Umbilical cord (tissue), 2 donors: ENCODE measurements around the gene GBP2. TPM values are rescaled to one million over a fixed set of nuclear protein-coding genes. Genes with fewer than 3 reads are reported as not detected.
A peak's percentile ranks its signal among the peaks of the same experiment; 100 is the strongest.

Experiments used
- DNase-seq: peaks from one replicate; pipeline ENCODE4 v3.0.0-alpha.2; 2015; ENCODE audit warnings: low spot score
- total RNA-seq: library from RNA; depleted of rRNA; stranded (reverse); fragments of >200 nt; gene quantifications from one replicate; pipeline ENCODE4 v1.2.3, GENCODE V29; 2014; ENCODE audit warnings: low replicate concordance; ENCODE audit not compliant: insufficient read depth

Gene GBP2, protein sequence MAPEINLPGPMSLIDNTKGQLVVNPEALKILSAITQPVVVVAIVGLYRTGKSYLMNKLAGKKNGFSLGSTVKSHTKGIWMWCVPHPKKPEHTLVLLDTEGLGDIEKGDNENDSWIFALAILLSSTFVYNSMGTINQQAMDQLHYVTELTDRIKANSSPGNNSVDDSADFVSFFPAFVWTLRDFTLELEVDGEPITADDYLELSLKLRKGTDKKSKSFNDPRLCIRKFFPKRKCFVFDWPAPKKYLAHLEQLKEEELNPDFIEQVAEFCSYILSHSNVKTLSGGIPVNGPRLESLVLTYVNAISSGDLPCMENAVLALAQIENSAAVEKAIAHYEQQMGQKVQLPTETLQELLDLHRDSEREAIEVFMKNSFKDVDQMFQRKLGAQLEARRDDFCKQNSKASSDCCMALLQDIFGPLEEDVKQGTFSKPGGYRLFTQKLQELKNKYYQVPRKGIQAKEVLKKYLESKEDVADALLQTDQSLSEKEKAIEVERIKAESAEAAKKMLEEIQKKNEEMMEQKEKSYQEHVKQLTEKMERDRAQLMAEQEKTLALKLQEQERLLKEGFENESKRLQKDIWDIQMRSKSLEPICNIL
- 106 TPM for total RNA-seq

DNA sequence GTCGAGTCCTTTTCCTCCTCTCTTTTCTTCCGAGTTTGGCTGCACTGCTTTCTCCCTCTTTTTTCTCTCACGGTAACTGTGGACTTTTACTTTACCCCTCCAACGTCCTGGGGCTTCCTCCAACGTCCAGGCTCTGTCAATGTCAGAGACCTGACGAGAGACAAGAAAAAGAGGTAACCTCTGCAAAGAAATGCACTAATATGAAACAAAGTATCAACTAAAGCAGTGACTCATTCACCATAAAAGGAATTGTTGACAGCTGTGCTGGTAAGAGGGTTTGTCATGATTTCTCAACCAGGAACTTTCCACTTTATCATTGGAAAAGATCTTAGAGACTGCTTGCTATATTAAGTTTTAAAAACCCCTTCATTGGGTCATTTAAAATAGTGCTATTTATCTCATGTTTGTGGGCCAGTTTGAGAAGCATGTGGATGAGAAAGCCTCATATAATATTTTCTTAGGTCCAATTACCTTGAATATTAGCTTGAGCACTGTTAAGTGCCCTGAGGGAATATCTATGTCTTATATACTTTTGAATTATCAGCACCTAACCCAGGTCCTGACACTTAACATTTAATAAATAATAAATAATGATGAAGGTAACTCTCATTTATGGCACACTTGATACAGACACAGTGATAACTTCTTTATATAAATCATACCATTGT lies at the start of gene GBP2:
Gene GBP2 (minus strand): TSS at position 202 of the 668 bp plus-strand sequence. CDS start 4,148 bp downstream, outside the sequence.
- peak; percentile 84 for DNase-seq

DNA sequence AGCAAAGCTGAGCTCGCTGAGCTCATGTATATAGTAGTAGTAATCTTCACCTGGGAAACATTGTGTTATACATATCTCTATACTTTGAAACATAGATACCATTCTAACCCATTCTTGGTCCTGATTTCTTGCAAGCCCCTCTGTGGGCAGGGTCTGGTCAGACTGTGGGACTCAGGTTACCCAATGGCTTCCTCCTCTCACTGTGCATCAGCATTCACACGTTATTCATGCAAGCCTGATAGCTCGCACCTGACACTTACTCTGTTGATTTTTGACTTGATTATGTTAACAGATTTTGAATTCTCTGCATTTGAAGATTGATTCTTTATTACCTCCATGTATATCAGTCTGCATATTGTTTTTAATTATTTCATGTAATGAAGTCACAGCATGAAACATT lies 48.6 kb upstream of the GBP2 start:
- DNase-seq = no peak

DNA sequence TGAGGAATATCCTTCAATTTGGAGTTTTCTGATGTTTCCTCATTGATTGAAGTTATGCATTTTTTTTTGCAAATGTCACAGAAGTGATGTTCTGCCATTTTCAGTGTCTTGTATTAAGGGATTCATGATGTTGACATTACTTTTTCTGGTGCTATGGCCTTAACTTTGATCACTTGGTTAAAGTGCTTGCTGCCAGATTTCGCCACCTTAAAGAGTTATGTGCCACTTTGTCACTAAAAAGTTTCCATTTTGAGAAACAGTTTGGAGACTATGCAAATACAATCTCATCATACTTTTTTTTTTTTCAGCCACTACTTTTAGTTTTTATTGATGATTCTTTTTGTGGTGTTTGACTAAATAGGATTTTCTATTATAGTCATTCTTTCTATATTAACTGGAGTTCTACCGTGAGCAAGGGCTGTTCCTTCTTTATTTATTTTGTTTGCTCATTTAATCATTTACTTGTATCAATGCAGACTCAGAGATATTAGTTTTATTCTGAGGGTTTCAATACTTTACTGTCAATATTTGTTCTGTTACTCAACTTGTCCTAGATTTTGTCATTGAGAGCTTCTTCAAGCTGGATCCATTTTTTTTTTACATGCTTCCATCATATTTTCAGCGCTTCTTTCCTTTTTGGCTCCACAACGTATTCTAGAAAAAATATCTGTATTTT lies 46.7 kb upstream of the GBP2 start:
- no peak for DNase-seq

DNA sequence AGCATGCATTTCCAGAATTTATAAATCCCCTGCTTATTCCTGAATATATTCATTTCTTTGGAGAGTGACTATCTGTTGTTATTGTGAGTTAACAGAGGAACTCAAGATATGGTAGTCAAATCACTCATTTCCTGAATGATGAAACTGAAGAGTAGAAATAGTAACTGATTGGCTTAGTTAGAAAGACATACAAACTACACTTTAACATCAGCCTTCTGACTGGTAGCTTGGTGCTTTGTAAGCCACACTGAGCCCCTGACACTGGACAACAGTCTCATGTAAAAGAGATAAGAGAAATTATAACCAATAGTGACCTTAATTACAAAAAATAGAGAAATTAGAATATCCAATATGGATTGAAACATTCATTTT lies 45.1 kb upstream of the GBP2 start:
- DNase-seq = no peak

DNA sequence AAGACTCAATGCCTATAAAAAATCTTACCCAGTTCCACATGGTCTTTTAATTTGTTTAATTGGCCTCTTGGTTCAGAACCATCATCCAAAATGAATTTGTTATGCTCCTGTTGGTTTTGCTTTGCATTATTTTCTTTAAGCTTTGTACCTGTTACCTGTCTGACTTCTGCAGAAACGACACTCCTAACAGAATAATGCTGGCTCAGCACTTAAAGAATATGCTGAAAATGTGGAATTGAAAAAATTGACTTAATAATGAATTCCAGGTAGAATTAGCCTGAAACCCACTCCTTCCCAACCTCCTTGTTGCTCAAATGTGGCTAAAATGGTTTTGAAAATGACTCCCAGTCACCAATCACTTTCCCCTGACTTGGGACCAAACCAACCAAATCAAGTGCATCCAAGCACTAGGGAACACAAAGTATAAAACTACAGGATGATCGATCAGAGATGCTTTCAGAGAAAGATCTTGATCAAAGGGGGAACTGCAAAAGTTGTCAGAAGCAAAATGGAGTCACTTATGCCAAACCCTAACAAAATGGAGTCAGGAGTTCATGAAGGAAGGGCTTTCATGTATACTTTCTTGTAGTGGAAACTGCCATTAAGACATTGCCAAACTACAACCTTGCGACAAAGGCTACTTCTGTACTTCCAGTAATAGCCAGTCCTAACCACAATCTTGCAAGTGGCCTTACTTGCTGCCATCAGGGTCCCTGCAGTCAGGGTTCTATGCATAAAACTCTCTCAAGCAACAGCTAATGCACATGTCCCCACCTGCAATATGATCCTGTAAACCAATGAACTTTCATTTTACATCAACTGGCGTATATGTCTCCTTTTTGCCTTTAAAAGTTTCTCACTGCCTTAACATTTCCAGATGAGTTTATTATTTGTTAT lies 44.5 kb upstream of the GBP2 start:
- no peak for DNase-seq

DNA sequence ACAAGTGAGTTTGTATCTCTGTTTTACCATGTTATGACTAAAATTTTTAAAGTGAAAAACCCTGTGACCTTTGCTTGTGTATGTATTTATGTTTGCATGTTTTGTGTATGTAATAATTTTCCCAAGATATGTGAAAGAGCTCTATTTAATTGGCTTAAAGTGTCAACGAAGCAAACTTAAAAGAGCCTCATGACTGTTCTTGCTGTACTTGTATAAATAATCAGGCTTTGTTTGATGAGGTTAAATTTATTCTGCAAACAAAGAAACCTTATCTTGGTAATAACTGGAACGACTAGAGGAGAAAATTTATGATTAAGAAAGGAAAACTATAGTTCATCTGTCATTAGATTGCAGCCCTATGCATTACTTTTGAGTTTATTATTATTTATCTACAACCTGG lies 43.3 kb upstream of the GBP2 start:
- no peak for DNase-seq

DNA sequence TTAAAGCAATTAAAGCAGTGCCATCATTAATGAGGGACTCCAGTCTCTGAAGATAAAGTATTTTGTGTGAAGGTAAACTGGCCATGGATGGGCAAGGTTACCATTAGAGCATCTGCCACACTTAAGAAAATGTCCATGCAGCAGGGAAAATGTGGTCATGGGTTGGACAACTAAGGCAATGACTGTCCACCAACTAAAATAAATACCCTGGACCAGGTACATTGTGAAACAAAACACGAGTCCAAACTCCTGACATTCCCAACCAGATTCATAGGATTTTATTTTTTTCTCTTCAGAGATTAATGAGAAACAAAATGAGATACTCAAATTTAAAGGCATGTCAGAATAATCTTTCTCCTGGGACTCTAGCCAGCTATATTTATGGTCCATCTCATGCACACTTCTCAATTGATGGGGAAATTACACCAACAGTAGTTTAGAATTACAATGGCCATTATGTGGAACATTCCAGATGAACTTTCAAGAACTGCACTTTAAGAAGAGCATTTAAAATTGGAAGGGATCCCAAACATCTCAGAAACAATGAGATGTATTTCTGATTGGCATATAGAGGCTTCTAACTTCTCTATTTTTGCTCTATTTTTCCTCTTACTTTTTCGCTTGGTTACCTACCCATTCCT lies 41.8 kb upstream of the GBP2 start:
- DNase-seq = no peak

DNA sequence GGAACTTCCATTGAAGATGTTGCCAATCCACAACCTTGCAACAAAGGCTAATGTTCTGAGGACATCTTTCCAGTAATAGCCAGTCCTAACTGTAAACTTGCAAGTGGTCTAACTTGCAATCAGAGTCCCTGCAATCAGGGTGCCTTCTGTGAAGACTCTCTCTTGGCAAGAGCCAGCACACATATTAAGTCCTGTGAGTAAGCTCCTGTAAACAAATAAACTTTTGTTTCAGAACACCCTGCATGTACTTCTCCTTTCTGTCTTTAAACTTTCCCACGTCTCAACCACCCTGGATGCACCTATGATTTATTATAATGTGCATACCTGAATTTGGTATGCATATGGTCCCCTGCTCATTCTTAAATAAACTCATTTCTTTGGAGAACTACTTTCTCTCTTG lies 40.8 kb upstream of the GBP2 start:
- no peak for DNase-seq

DNA sequence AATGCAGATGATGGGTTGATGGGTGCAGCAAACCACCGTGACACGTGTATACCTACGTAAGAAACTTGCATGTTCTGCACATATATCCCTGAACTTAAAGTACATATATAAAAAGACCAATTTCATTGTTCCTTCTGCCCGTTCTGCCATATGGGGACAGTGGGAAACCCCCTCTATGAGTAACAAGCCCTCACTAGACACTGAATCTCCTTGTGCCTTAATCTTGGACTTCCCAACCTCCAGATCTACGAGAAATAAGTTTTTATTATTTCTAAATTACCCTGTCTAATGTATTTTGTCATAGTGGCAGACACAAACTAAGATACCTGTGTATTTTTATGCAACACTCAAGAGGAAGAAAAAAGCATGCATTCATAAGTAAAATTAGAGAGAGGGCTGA lies 39.9 kb upstream of the GBP2 start:
- no peak for DNase-seq

DNA sequence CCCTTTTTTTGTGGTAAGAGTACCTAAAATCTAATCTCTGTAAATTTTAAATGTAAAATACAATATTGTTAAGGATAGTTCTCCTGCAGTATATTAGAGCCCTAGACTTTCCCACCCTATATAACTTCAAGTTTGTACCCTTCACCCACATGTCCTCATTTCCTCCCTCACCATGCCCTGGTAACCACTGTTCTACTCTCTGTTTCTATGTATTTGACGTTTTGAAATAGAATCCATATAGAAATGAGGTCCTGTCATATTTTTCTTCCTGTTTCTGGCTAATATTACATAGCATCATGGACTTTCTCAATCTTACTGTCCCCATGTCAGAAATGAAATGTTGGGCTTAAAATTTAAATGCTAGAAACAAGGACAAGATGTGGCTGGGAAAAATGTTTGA lies 25.1 kb upstream of the GBP2 start:
- DNase-seq = no peak

DNA sequence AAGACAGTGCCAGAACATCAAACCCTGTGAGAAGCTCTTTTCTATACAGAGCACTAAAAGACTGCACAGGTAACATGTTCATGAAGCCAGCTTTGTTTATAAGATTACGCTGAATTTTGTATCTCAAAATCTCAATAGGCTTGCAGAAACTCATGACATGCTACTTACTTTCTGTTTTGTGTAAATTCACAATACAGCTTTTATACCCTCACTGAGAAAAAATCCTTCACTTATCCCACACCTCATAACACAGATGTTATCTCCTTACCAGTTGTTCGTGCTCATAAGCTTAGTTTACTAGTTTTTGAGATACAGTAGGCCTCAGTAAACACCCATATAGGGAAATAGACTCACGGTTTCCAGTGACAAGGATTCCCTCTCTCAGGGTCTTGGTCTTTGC lies 24.1 kb upstream of the GBP2 start:
- no peak for DNase-seq

DNA sequence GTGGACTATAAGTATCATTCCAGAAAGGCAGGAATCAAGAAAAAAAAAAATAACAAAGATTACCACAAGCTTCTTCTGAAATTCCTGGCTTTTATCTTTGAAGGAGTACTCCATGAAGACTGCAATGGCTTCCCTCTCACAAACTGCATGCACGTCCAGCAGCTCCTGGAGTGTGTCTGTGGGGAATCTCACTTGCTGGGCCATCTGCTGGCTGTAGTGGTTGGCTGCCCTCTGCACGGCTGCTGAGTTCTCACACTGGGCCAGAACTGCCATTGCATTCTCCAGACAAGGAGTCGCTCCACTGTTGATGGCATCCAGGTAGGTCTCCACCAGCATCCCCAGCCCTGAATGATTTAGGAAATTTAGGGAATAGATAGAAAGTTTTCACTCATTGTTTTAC lies 23.3 kb upstream of the GBP2 start:
- DNase-seq = peak; percentile 76

DNA sequence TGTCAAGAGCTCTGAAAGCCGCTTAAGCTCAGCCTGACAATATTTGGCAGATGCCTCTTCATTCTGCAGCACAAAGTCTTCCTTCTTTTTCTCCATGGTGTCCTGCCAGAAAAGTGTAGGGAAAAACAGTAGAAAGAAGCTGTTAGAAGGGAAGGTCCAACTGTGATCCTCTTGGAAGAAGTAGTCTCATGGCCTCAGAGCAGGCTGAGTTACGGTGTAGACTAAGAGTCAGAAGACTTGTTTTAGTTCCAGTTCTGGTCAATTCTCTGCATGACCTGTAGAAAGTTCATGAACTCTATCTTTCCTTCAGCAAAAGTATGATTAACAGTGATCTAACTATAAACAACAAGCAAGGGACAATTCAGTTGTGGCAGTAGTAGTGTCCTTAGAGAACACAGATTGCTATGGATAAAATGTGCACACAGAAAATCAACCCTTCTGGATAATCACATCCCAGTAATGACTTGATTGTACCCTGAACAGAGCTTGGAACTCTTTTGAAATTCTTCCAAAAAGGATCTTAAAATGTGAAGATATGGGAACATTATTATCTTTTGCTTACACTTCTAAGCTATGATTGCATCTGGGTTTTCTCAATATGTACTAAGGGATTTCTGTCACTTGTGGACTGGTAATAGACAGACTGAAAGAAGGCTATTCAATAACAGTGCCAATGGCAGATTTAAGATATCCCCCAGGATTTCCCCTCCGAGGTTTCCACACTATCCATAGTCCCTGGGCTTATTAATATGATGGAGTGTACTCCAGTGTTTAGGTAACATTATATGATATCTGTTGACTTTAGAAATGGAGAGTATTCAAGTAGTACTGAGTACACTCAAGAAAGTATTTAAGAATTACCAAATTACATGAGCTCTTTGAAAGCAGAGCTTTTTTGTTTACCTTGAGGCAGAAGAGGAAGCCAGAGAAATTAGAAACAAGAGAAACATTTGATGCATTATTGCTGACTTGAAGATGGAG lies 22.1 kb upstream of the GBP2 start:
- DNase-seq = peak; percentile 90

DNA sequence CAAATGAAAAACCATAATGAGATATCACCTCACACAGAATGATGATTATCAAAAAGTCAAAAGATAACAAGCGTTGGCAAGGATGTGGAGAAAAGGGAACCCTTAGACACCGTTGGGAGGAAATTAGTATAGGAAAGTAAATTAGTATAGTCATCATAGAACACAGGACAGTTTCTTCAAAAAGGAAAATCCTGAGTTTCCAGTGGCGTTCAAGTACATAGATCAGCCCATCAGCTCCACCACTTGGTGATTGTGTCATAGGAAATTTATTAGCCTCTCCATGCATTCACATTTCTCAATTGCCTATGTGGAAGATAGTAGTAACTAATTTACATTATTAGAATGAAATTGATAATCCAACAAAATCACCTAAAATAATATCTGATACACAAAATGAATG lies 20.8 kb upstream of the GBP2 start:
- no peak for DNase-seq

DNA sequence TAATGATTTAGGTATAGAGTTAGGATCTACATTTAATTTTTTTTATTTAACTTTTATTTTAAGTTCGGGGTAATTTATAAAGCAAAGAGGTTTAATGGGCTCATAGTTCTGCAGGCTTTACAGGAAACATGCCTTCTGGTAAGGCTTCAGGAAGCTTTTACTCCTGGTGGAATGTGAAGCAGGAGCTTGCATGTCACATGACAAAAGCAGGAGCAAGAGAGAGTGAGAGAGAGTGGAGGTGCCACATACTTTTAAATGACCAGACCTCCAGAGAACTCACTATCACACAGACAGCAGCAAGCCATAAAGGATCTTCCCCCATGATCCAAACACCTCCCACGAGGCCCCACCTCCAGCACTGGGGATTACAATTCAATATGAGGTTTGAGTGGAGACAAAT lies 17.6 kb upstream of the GBP2 start:
- DNase-seq = no peak

DNA sequence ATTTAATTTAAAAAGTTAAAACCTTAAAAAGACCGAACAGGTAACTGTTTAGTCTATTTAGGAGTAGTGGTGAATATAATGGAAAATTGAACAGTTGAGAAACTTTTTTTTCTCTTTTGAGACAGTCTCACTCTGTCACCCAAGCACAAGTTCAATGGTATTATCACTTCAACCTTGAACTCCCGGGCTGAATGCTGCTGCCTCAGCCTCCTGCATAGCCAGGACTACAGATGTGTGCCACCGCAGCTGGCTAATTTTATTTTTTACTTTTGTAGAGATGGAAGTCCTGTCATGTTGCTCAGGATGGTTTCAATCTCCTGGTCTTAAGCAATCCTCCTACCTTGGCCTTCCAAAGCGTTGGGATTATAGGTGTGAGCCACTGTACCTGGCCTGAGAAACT lies 16.2 kb upstream of the GBP2 start:
- DNase-seq = no peak

DNA sequence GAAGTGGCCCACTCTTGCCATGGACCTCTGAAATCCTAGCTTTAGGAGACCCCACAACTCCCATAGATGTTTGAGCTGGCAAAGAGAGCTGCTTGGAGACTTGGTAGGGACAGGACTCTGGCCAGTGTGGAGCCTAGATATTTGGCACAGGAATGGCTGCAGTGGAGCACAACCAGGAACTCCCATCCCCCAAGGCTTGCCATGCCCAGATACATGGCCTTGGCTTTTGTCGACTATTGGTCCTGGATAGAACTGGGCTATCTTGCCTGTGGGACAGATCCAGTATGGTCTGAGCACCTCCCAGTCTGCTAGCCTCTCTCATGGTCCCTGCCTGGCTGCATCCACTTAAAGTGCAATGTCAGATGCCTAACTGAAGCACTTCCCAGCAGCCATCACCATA lies 7.8 kb upstream of the GBP2 start:
- DNase-seq = no peak

DNA sequence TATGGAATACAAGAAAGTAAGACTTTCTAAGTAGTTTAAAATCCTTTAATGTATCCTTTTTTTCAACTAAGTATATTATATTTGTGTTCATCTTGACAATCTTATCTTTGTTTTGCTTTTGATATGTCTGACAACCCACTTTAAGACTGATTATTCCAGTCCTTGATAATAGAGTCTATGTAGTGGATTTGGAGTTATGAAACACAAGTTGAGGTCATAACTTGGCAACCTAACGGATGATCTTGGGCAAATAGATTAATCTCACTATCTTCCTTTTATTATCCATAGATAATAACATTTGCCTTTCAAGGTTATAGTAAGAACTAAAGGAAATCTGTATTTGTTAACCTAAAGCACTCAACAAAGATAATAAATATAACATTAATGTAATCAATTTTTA lies 4.8 kb upstream of the GBP2 start:
- DNase-seq = no peak

DNA sequence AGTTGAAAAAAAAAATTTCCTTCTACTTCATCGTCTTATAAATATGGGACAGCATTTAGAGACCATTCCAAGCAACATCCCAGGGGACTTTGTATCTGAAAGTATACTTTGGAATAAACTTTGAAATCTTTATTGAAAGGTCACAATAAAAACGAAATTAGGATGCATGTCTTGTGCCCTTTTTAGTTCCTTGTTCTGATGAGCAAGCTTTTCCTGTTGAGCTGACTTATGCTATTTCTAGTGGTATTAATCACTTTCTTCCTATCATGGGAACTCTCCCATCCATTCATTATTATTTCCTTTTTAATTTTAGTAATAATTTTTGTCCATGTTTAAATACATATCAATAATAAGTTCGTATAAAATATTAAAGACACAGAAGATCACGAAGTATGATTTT lies 4.0 kb upstream of the GBP2 start:
- DNase-seq = no peak
